ENCODE results near the gene FIZ1.

DNA sequence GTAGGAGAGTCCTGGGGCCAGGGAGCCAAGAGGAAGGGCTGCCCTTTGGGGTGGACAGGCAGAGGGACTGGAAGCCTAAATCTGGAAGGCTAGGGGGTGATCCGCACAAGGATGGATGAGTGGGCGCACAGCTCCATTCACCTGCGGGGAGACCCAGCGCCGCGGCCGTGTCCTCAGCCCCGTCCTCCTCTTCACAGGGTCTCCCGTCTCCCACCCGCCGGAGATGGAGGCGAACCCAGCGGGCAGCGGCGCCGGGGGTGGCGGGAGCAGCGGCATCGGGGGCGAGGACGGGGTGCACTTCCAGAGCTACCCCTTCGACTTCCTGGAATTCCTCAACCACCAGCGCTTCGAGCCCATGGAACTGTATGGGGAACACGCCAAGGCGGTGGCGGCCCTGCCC is 14.1 kb upstream of the FIZ1 start:
- TF ChIP-seq, protein P1, sequence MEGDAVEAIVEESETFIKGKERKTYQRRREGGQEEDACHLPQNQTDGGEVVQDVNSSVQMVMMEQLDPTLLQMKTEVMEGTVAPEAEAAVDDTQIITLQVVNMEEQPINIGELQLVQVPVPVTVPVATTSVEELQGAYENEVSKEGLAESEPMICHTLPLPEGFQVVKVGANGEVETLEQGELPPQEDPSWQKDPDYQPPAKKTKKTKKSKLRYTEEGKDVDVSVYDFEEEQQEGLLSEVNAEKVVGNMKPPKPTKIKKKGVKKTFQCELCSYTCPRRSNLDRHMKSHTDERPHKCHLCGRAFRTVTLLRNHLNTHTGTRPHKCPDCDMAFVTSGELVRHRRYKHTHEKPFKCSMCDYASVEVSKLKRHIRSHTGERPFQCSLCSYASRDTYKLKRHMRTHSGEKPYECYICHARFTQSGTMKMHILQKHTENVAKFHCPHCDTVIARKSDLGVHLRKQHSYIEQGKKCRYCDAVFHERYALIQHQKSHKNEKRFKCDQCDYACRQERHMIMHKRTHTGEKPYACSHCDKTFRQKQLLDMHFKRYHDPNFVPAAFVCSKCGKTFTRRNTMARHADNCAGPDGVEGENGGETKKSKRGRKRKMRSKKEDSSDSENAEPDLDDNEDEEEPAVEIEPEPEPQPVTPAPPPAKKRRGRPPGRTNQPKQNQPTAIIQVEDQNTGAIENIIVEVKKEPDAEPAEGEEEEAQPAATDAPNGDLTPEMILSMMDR (IDR thresholded peaks at IDR 0.05): no peak
- no peak for TF ChIP-seq POLR2A (IDR thresholded peaks at IDR 0.05; ENCODE audit: low read depth)

All from esophagus muscularis mucosa (tissue), 3 donors.